Measurements from ENCODE around the gene NUAK1.
"Not testable (repeated sequence)": the region's sequence is repeated elsewhere in the genome, so short reads cannot be mapped to it uniquely, and the experiment has no call there.

NUAK1 gene

GRCh38 chr12:106031761-106032622 is 106.8 kb downstream of the NUAK1 start:
- no peak for DNase-seq (ENCODE audit: low read depth)

DNA sequence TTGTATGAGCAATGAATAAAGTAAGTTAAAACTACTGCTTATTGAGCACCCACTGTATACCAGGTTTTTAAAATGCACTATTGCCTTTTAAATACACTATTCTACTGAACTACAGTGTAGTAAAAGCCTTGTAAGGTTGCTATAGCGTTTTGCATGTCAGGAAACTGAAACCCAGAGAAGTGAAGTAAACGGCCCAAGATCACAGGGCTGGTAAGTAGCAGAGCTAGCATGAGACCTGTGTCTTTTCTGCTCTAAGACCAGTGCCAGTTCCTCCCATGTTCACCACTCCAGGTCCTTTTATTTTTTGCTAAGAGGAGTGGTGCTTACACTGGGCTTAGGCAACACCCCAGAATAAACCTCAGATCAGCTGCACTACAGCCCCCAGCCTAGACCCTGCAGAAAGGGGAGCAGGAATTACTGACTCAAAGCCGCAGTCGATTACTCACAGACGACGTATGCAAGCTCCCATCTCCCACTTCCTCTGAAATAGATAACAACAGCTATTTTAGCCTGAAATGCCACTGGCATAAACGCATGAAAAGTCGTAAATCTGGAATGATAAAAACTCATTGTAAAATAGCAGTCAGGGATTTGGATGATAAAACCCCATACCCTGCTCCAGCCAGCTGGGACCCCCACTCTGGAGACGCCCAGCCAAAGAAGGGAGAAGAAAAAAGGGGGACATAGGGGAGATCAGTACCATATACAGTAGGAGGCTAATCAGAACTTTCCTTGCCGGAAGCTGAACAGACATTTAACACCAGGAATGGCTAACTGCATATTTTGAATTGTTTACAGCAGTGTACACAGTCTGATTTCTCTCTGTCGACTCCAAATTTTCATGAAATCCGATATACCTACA is 108.3 kb downstream of the NUAK1 start:
- no peak for DNase-seq (ENCODE audit: low read depth)

DNA sequence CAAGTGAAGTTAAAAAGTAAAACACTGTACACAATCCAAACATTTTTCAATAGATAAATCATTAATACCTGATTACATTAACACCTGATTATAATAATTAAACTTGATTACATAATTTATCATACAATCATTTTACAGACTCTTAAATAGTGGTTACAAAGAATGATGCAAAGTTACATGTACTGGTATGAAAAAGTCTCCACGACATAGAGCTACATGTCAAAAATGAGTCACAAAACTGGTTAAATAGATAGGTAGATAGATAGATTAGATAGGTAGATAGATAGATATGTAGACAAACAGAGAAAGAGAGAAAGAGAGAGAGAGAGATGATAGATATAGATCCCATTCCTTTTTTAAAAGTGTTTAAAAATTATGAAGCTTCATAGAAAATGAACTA is 109.2 kb downstream of the NUAK1 start:
- DNase-seq (ENCODE audit: low read depth) = no peak

- no peak for DNase-seq (ENCODE audit: low read depth)
Measured at GRCh38 chr12:106027911-106028310, 110.8 kb downstream of the NUAK1 start.

- DNase-seq (ENCODE audit: low read depth) = no peak
Measured at GRCh38 chr12:106027286-106027685, 111.5 kb downstream of the NUAK1 start.

DNA sequence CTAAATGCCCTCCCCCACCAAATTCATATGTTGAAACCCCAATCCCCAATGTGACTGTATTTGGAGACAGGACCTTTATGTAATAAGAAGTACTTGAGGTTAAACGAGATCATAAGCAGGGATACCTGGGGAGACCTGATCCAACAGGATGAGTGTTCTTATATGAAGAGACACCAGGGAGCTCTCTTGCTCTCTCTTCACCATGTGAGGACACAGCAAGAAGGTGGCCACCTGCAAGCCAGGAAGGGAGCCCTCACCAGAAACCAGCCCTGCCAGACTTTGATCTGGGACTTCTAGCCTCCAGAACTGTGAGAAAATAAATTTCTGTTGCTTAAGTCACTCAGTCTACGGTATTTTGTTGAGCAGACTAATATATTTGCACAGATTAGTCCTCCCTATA is 113.6 kb downstream of the NUAK1 start:
- DNase-seq (ENCODE audit: low read depth) = no peak

GRCh38 chr12:106023039-106023438 is 115.7 kb downstream of the NUAK1 start:
- DNase-seq (ENCODE audit: low read depth) = no peak

- no peak for DNase-seq (ENCODE audit: low read depth)
Measured at GRCh38 chr12:106022568-106023012, 116.2 kb downstream of the NUAK1 start.

GRCh38 chr12:106021516-106021915 is 117.2 kb downstream of the NUAK1 start:
- no peak for DNase-seq (ENCODE audit: low read depth)

DNA sequence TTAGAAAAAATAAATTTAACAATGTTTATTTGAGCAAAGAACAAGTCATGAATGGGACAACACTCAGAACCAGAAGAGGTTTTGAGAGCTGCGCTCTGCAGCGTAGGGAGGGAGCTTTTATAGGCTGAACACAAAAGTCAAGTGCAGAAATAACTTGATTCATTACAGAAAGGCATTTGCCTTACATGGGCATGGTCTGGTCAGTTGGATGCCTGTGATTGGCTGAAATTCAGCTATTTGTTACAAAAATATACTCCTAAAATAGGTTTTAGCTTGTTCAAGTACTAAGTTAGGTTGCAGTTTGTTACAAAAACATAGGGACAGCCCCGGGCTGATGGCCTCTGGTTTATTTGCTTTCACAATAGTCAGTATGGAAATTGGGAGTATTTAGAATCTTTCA is 118.0 kb downstream of the NUAK1 start:
- DNase-seq (ENCODE audit: low read depth) = no peak

- no peak for DNase-seq (ENCODE audit: low read depth)
Measured at GRCh38 chr12:106019144-106019543, 119.6 kb downstream of the NUAK1 start.

GRCh38 chr12:106018286-106018685 is 120.5 kb downstream of the NUAK1 start:
- no peak for DNase-seq (ENCODE audit: low read depth)

GRCh38 chr12:106016601-106017278 is 122.0 kb downstream of the NUAK1 start:
- DNase-seq (ENCODE audit: low read depth) = not testable (repeated sequence)

DNA sequence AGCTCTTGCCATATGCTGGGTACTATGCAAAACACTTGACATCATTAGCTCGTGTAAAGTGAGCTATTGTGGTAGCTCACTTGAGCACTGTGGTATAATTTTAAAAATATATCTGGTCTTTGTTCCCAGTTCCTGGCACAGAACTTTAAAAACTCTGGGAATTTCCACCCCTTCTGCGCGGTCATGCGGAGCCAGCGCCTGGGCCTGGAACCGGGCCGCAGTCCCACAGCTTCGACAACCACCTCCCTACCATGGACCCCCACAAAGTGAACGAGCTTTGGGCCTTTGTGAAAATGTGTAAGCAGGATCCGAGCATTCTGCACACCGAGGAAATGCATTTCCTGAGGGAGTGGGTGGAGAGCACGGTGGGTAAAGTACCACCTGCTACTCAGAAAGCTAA is 123.1 kb downstream of the NUAK1 start:
- DNase-seq (ENCODE audit: low read depth) = no peak

DNA sequence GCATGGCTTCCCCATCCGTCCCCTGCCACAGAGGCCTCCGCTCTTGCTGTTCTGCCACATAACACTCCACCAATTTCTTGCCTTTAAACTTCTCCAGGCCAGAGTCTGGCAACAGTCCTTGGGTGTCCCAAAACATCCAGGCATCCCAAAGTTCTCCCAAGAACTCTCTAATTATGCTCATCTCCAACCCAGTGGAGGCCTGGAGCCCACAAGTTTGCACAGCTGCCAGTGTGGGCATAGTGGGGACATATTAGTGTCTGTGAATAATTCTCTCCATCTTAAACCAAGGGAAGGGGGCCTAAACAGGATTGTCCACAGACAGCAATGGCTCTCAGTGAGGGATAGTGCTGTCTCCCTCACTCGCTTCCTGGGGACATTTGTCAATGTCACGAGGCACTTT is 124.8 kb downstream of the NUAK1 start:
- DNase-seq (ENCODE audit: low read depth) = no peak
